Breast epithelium (tissue), 4 donors: ENCODE results near the gene UMAD1. TPM values are rescaled to one million over a fixed set of nuclear protein-coding genes. Genes with fewer than 3 reads are reported as not detected.

Experiments
- DNase-seq, 2 donors: peaks; one replicate each; pipeline ENCODE4 v3.0.0-alpha.2; 2019; ENCODE audit warnings: low spot score in 2 of 2
- H3K27ac ChIP-seq, 2 donors: fragments of 200-600 bp; sonication (generic) in 1 of 2; one replicate each; pipeline ENCODE4 v1.5.1; 2016 to 2019; ENCODE audit warnings: mild to moderate bottlenecking in 1 of 2
- H3K27me3 ChIP-seq, 2 donors: fragments of 200-600 bp; sonication (generic) in 1 of 2; one replicate each; pipeline versions ENCODE4 v1.5.1 to v1.6.0; 2017 to 2019; ENCODE audit warnings: control low read depth in 1 of 2, mild to moderate bottlenecking in 1 of 2
- H3K36me3 ChIP-seq: fragments of 200-600 bp; one replicate; pipeline ENCODE4 v1.5.1; 2019
- H3K4me1 ChIP-seq, 2 donors: fragments of 200-600 bp; sonication (generic); one replicate each; pipeline ENCODE4 v1.5.1; 2016 to 2019; ENCODE audit warnings: control low read depth in 1 of 2
- H3K4me3 ChIP-seq, 3 donors: fragments of 200-600 bp; sonication (generic); 1 replicate in 2 of 3; 2 replicates in 1 of 3; pipeline ENCODE4 v1.5.1; 2016 to 2019; ENCODE audit warnings: mild to moderate bottlenecking in 3 of 3, moderate library complexity in 2 of 3
- H3K9me3 ChIP-seq, 2 donors: fragments of 200-600 bp; sonication (generic) in 1 of 2; one replicate each; pipeline ENCODE4 v1.5.1; 2016 to 2019; ENCODE audit warnings: control low read depth in 1 of 2
- CTCF ChIP-seq, 3 donors: fragments of 450-650 bp; IDR thresholded peaks; one replicate each; pipeline ENCODE4 v1.5.1; 2016 to 2017; ENCODE audit warnings: antibody characterized with exemption in 3 of 3, mild to moderate bottlenecking in 3 of 3, moderate library complexity in 3 of 3
- POLR2A ChIP-seq: fragments of 450-650 bp; IDR thresholded peaks from one replicate; pipeline ENCODE4 v1.6.1; 2016; ENCODE audit warnings: antibody characterized with exemption, mild to moderate bottlenecking, moderate library complexity
- POLR2AphosphoS5 ChIP-seq, 3 donors: sonication (generic); formaldehyde crosslinking; IDR thresholded peaks; one replicate each; pipeline ENCODE4 v1.6.1; 2017; ENCODE audit warnings: antibody characterized with exemption in 3 of 3
- intact Hi-C: fragments of 100-400 bp; cut with DNase I; formaldehyde crosslinking; loops from one replicate; pipeline ENCODE4 v1.15.1; 2023; ENCODE audit warnings: low total_unique reads
- total RNA-seq, 3 donors: library from RNA; depleted of rRNA; stranded (reverse); fragments of >200 nt; gene quantifications; one replicate each; pipeline ENCODE4 v1.1.0, GENCODE V29; 2016

The UMAD1 gene
- total RNA-seq, 3 donors from 2014 or later = 13.6 to 25.6 (median 17.7) TPM

DNA sequence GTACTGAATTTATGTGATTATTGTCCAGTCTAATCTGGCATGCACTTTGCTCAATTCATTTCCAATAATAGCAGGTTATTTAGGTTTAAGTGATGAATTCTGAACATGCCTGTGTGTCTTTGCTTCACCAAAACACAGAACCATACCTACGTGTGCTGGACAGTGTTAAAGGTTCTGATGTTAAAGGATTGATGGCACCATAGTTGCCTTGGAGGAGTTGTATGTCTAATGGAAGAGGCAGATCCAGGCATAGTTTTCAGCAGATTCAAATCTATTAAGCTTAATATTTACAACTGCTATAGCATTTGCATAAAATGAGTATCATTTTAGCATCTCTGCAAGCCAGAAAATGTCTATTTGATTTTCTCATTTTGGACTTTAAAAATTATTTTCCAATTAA is 28.0 kb upstream of the UMAD1 start:
- intact Hi-C loops = no loop called here
- DNase-seq = no peak
- Histone ChIP-seq H3K4me1 (no peaks in the 10 kb centered on the region), H3K27ac (no peak overlapping the region), H3K36me3 (no peaks in the 10 kb centered on the region), H3K9me3 (no peaks in the 10 kb centered on the region), H3K4me3 (no peak overlapping the region), H3K27me3 (no peaks in the 10 kb centered on the region)
- TF ChIP-seq POLR2A (no peak), POLR2AphosphoS5 (IDR thresholded peaks at IDR 0.05) (no peak), CTCF (IDR thresholded peaks at IDR 0.05) (no peak)

DNA sequence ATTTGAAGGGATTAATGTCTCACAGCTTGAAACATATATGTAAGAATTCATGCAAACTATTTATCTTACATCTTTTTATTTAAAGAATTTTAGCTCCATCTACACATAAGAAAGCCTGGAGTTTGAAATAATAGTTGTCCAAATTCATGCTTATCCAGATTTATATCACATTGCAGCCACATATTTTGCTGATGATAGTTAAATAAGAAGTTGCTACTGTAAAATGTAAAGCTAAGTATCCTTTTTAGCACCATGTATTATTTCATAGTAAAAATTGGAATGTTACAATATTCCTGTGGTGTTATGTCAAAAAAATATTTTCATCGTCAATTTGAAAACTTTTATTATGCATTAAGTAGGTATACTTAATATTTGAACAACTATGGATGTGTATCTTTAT is 27.3 kb upstream of the UMAD1 start:
- Histone ChIP-seq H3K27ac (no peak overlapping the region), H3K36me3 (no peaks in the 10 kb centered on the region), H3K27me3 (no peaks in the 10 kb centered on the region), H3K4me1 (no peaks in the 10 kb centered on the region), H3K9me3 (no peaks in the 10 kb centered on the region), H3K4me3 (no peak overlapping the region)
- no peak for TF ChIP-seq CTCF (IDR thresholded peaks at IDR 0.05)
- no peak for TF ChIP-seq POLR2AphosphoS5 (IDR thresholded peaks at IDR 0.05)
- no peak for TF ChIP-seq POLR2A
- intact Hi-C loops = no loop called here
- DNase-seq = no peak

DNA sequence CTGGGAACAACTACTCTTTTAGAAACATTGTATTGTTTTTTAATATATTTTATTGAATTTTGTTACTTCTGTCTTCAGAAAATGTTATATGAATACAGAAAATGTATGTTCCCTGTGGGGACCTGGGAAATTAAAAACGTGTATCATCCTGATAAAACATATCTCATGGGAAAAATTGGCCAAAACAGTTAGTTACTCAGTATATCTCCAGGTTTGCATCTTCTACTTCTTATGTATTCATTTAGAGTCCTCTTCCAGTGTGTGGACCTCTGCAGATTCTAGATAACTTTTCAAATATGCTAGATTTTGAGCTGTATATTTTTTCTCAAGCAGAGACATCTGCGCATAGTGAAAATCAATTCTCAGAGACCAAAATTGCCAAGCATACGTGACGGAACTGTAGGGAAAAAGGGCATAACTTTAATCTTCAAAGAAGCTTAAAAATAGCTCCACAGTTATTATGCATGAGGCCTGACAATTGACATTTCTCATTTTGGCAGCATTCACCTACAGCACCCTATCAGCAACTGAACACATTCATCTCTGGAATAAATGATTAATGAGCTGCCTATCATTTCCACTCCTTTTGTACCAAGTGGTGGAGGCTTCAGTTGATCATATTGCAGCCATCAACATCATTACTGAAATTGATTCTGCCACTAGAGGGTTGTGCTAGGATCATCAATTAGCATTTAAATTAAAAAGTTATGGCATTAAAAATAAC is 26.4 kb upstream of the UMAD1 start:
- Histone ChIP-seq H3K4me3 (no peak overlapping the region), H3K36me3 (no peaks in the 10 kb centered on the region), H3K4me1 (no peaks in the 10 kb centered on the region), H3K27me3 (no peaks in the 10 kb centered on the region), H3K9me3 (no peaks in the 10 kb centered on the region), H3K27ac (no peak overlapping the region)
- intact Hi-C loops = no loop called here
- DNase-seq = no peak
- TF ChIP-seq CTCF (IDR thresholded peaks at IDR 0.05) (no peak), POLR2AphosphoS5 (IDR thresholded peaks at IDR 0.05) (no peak), POLR2A (no peak)

- Histone ChIP-seq H3K4me1 (no peaks in the 10 kb centered on the region), H3K27ac (no peak overlapping the region), H3K4me3 (no peak overlapping the region), H3K36me3 (no peaks in the 10 kb centered on the region), H3K9me3 (no peaks in the 10 kb centered on the region), H3K27me3 (no peaks in the 10 kb centered on the region)
- TF ChIP-seq POLR2A (no peak), CTCF (IDR thresholded peaks at IDR 0.05) (no peak), POLR2AphosphoS5 (IDR thresholded peaks at IDR 0.05) (no peak)
- no peak for DNase-seq
- intact Hi-C loops = no loop called here
These were observed 23.0 kb upstream of the UMAD1 start for GRCh38 chr7:7617550-7617949.

DNA sequence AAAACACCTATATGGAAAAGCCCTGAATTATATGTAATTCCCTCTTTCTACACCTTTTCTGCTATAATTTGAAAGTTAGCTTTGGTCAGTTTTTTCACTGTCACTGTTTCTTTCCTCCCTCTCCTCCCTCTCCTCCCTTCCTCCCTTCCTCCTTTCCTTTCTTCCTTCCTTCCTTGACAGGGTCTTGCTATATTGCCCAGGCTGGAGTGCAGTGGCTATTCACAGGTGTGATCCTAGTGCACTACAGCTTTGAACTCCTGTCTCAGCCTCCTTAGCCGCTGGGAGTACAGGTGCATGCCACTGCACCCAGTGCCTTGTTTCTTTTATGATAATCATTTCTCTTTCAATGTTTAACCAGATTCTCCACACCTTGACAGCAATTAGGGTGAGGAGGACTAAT is 22.1 kb upstream of the UMAD1 start:
- H3K27ac ChIP-seq = no peak overlapping the region
- intact Hi-C loops = no loop called here
- H3K27me3 ChIP-seq = no peaks in the 10 kb centered on the region
- no peaks in the 10 kb centered on the region for H3K36me3 ChIP-seq
- H3K9me3 ChIP-seq = no peaks in the 10 kb centered on the region
- H3K4me3 ChIP-seq = no peak overlapping the region
- TF ChIP-seq CTCF (IDR thresholded peaks at IDR 0.05) (no peak), POLR2AphosphoS5 (IDR thresholded peaks at IDR 0.05) (no peak), POLR2A (no peak)
- no peak for DNase-seq
- H3K4me1 ChIP-seq = no peaks in the 10 kb centered on the region
